Epithelial cell of proximal tubule (primary cell): ENCODE measurements around the gene NXF1. TPM values are rescaled to one million over a fixed set of nuclear protein-coding genes. Genes with fewer than 3 reads are reported as not detected.
"Not testable (repeated sequence)": the region's sequence is repeated elsewhere in the genome, so short reads cannot be mapped to it uniquely, and the experiment has no call there.

Source experiments
- DNase-seq: peaks from one replicate; pipeline ENCODE4 v3.0.0-alpha.2; 2011; ENCODE audit warnings: low read depth
- H3K4me3 ChIP-seq: 2 replicates; pipeline ENCODE4 v1.5.1; 2011; ENCODE audit warnings: low read depth, mild to moderate bottlenecking, low read length
- CTCF ChIP-seq: conservative IDR thresholded peaks from 2 replicates; pipeline ENCODE4 v1.5.1; 2012; ENCODE audit warnings: low read depth, mild to moderate bottlenecking, low read length
- total RNA-seq: library from RNA; depleted of rRNA; stranded (reverse); fragments of >200 nt; gene quantifications from 2 replicates; pipeline ENCODE4 v1.2.3, GENCODE V29; 2015

Gene NXF1
- total RNA-seq, 1 donor from 2014 or later, result 49.4 TPM

GRCh38 chr11:62830904-62831519 is 25.8 kb upstream of the NXF1 start:
- no peak for TF ChIP-seq CTCF
- H3K4me3 ChIP-seq, result peak overlapping the region; percentile 97
- DNase-seq, result no peak

GRCh38 chr11:62828130-62828529 is 22.9 kb upstream of the NXF1 start:
- not testable (repeated sequence) for H3K4me3 ChIP-seq, DNase-seq

- H3K4me3 ChIP-seq, result no peak overlapping the region
- no peak for TF ChIP-seq CTCF
- DNase-seq, result no peak
Measured at GRCh38 chr11:62823677-62824076, 18.4 kb upstream of the NXF1 start.

- H3K4me3 ChIP-seq, result no peak overlapping the region
- TF ChIP-seq CTCF, result no peak
- DNase-seq, result no peak
Measured at GRCh38 chr11:62817129-62817528, 11.9 kb upstream of the NXF1 start.

GRCh38 chr11:62816557-62816956 is 11.3 kb upstream of the NXF1 start:
- H3K4me3 ChIP-seq, result no peak overlapping the region
- no peak for DNase-seq
- no peak for TF ChIP-seq CTCF

- no peak for DNase-seq
- TF ChIP-seq CTCF, result no peak
- H3K4me3 ChIP-seq, result no peak overlapping the region
Measured at GRCh38 chr11:62811659-62812058, 6.4 kb upstream of the NXF1 start.

GRCh38 chr11:62810748-62811147 is 5.5 kb upstream of the NXF1 start:
- DNase-seq, result no peak
- no peak for TF ChIP-seq CTCF
- H3K4me3 ChIP-seq, result no peak overlapping the region

- DNase-seq, result no peak
- no peak overlapping the region for H3K4me3 ChIP-seq
- TF ChIP-seq CTCF, result no peak
Measured at GRCh38 chr11:62806611-62807121, 1.4 kb upstream of the NXF1 start.
